Astrocyte of the spinal cord (primary cell): ENCODE results near the gene RBKS.
"Not testable (repeated sequence)": the region's sequence is repeated elsewhere in the genome, so short reads cannot be mapped to it uniquely, and the experiment has no call there.

Source experiments
- DNase-seq: peaks from one replicate; pipeline ENCODE4 v3.0.0; 2011; ENCODE audit warnings: low read depth, low spot score
- H3K4me3 ChIP-seq: 2 replicates; pipeline ENCODE4 v1.5.1; 2011; ENCODE audit warnings: low read depth, mild to moderate bottlenecking, low read length, moderate library complexity
- CTCF ChIP-seq: IDR thresholded peaks from 2 replicates; pipeline ENCODE4 v1.5.1; 2012; ENCODE audit warnings: low read depth, mild to moderate bottlenecking, low read length, inconsistent platforms
- in situ Hi-C: cut with HindIII; loops from 2 replicates; pipeline ENCODE4 v1.10.0; 2017; ENCODE audit warnings: low sequenced_read_pairs

Gene RBKS

DNA sequence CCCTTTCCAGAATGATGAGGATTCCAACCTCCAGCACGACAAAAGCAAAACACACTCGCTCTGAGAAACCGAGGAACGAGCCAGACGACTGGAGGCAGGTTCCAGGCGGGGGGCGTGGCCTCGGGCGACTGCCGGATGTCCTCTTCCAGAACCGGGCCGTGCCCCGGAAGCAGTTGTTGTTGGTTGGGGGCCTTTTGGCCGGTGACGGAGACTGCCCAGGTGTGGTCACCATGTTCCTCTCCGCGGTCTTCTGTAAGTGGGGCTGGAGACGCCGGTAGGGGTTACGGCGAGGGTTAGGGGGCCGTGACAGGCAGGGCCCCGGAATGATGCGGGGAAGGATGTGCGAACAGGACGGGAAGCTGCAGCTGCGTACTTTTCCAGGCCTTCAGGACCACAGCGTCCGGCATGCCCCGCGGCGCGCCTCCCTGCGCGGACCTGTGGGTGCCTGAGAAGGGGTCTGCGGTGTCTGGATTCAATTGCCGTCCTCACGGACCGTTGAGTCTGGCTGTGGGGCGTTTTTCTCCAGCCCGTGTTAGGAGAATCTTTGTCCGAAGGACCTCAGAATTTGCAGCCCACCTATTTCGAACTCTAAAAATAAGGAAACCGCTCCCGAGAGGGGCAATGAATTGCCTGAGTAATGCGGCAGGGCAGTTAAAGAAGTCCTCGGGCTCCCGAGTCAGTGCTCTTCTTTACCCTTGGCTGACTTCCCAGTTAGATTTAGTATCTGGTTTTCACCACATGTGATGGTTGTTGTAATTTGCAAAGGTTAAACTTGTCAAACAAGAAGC, 118.4 kb downstream of the RBKS start, which contains the start of gene MRPL33:
Gene MRPL33 (plus strand): TSS at position 172 of the 788 bp plus-strand sequence. CDS start 59 bp downstream, at position 231.
- TF ChIP-seq CTCF: no peak
- peak; percentile 92 for DNase-seq
- in situ Hi-C loops: no loop called here
- peak within 1 kb of the TSS; percentile 94 for H3K4me3 ChIP-seq

GRCh38 chr2:27771202-27771547, 119.0 kb downstream of the RBKS start:
- peak overlapping the region; percentile 94 for H3K4me3 ChIP-seq
- TF ChIP-seq CTCF: no peak
- in situ Hi-C loops: no loop called here
- no peak for DNase-seq

DNA sequence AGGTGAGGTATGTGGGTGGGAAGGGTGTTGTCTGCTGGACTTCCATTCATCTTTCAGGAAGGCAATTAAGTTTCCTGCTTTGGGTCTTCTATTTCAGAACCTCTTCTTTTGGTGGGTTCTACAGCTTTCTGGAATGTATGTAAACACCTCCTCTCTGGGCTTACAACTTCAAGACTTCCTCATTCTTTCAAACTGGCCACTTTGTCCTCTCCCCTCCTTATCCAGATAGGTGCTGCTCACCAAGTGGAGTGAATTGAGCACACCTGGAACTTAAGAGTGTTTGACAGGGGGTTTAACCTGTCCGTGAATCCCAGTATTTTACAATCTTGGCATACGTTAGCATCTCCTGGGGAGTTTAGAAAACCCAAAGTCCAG, 123.9 kb downstream of the RBKS start:
- no peak overlapping the region for H3K4me3 ChIP-seq
- DNase-seq: no peak
- TF ChIP-seq CTCF: no peak

GRCh38 chr2:27765621-27766286, 124.4 kb downstream of the RBKS start:
- in situ Hi-C loops: no loop called here
- no peak overlapping the region for H3K4me3 ChIP-seq
- DNase-seq: no peak
- TF ChIP-seq CTCF: no peak

More for the DNA sequence above, 123.9 kb downstream of the RBKS start:
- in situ Hi-C loops: no loop called here

DNA sequence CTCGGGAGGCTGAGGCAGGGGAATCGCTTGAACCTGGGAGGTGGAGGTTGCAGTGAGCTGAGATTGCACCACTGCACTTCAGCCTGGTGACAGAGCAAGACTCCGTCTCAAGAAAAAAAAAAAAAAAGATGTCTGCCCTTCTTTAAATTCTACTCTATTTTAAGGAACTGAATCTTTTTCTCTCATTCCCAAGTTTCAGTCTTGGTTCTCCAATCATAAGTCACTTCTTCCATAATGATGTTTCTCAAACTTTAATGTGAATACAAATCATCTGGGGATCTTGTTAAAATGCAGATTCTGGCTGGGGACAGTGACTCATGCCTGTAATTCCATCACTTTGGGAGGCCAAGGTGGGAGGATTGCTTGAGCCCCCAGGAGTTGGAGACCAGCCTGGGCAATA, 125.7 kb downstream of the RBKS start:
- DNase-seq, H3K4me3 ChIP-seq, in situ Hi-C loops: not testable (repeated sequence)

DNA sequence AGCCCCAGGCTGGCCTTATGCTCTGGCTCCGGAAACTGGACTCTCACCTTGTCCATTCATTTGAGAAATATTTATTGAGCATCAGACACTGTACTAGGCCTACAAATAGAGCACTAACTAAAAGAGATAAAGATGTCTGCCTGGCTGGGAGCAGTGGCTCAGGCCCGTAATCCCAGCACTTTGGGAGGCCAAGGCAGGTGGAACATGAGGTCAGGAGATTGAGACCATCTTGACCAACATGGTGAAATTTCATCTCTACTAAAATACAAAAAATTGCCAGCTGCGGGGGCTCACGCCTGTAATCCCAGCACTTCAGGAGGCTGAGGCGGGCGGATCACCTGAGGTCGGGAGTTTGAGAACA, 126.3 kb downstream of the RBKS start:
- no peak overlapping the region for H3K4me3 ChIP-seq
- in situ Hi-C loops: no loop called here
- no peak for TF ChIP-seq CTCF
- DNase-seq: no peak
